H1 (cell line): ENCODE measurements around the gene BTAF1. TPM values are rescaled to one million over a fixed set of nuclear protein-coding genes. Genes with fewer than 3 reads are reported as not detected.

Experiments
- CTCF ChIA-PET: fragments of 300-600 bp; sonication (Branson Sonifier 250); formaldehyde crosslinking; loops from one replicate; lab custom pipeline; 2021; ENCODE audit not compliant: partially characterized antibody; lab: Charles Lee
- POLR2A ChIA-PET: fragments of 300-600 bp; sonication (Branson Sonifier 250); formaldehyde crosslinking; loops from one replicate; lab custom pipeline; 2021; ENCODE audit warnings: inconsistent platforms; ENCODE audit not compliant: partially characterized antibody; lab: Charles Lee
- DNase-seq, 2 experiments: peaks; one replicate each; pipeline versions ENCODE4 v3.0.0 to v3.0.0-alpha.2; 2010 to 2022; ENCODE audit warnings: low spot score in 2 of 2, low read depth in 1 of 2, mixed read lengths in 1 of 2
- FAIRE-seq: peaks from 2 replicates; lab custom pipeline; 2011; peaks lifted over from hg19 to GRCh38; lab: Jason Lieb, UNC
- H2AFZ ChIP-seq: 2 replicates; pipeline ENCODE4 v1.8.1; 2012; ENCODE audit warnings: low read length, inconsistent platforms
- H2AK5ac ChIP-seq: 2 replicates; pipeline ENCODE4 v1.6.1; 2013; ENCODE audit warnings: low read depth, low read length
- H2BK120ac ChIP-seq: replicated peaks from 2 replicates; pipeline ENCODE3; 2013; ENCODE audit warnings: low read depth, low read length, inconsistent platforms
- H2BK12ac ChIP-seq: 2 replicates; pipeline ENCODE4 v1.6.1; 2013; ENCODE audit warnings: low read depth, low read length
- H2BK15ac ChIP-seq: 2 replicates; pipeline ENCODE4 v1.6.1; 2013; ENCODE audit warnings: low read length
- H2BK20ac ChIP-seq: 2 replicates; pipeline ENCODE4 v1.6.1; 2013; ENCODE audit warnings: low read length
- H2BK5ac ChIP-seq: 2 replicates; pipeline ENCODE4 v1.6.1; 2013; ENCODE audit warnings: low read depth, low read length
- H3K14ac ChIP-seq: 2 replicates; pipeline ENCODE4 v1.6.1; 2013; ENCODE audit warnings: inconsistent platforms; ENCODE audit not compliant: insufficient read length
- H3K18ac ChIP-seq: 2 replicates; pipeline ENCODE4 v1.6.1; 2013; ENCODE audit warnings: low read length; ENCODE audit errors: extremely low read depth
- H3K23ac ChIP-seq: 2 replicates; pipeline ENCODE4 v1.6.1; 2013; ENCODE audit warnings: inconsistent platforms; ENCODE audit not compliant: insufficient read length
- H3K23me2 ChIP-seq: 2 replicates; pipeline ENCODE4 v1.6.1; 2013; ENCODE audit warnings: low read depth, low read length
- H3K27ac ChIP-seq: 2 replicates; pipeline ENCODE4 v1.6.1; 2011; ENCODE audit warnings: low read depth, low read length, inconsistent platforms
- H3K27me3 ChIP-seq, 4 experiments: replicated peaks in 1 of 4; 1 replicate in 1 of 4; 2 replicates in 3 of 4; pipeline versions ENCODE4 v1.6.1 to v1.8.1; 2011 to 2013; ENCODE audit warnings: low read length in 3 of 4, mild to moderate bottlenecking in 3 of 4, inconsistent platforms in 2 of 4, mixed read lengths in 2 of 4, moderate library complexity in 1 of 4; ENCODE audit not compliant: control insufficient read depth in 3 of 4, insufficient read depth in 3 of 4; ENCODE audit errors: extremely low read depth in 1 of 4
- H3K36me3 ChIP-seq, 4 experiments: 2 replicates each; pipeline versions ENCODE4 v1.6.1 to v1.8.1; 2011 to 2013; ENCODE audit warnings: mild to moderate bottlenecking in 4 of 4, low read length in 3 of 4, moderate library complexity in 2 of 4, control low read depth in 1 of 4, inconsistent platforms in 1 of 4; ENCODE audit not compliant: insufficient read depth in 4 of 4, control insufficient read depth in 2 of 4
- H3K4ac ChIP-seq: replicated peaks from 2 replicates; pipeline ENCODE3; 2013; ENCODE audit warnings: low read length, low read depth, mixed read lengths, inconsistent platforms; ENCODE audit not compliant: insufficient read length
- H3K4me1 ChIP-seq, 4 experiments: replicated peaks in 1 of 4; 1 replicate in 1 of 4; 2 replicates in 3 of 4; pipeline versions ENCODE4 v1.6.1 to v1.8.1; 2011 to 2013; ENCODE audit warnings: low read length in 3 of 4, inconsistent platforms in 2 of 4, mixed read lengths in 1 of 4; ENCODE audit not compliant: insufficient read depth in 4 of 4, control insufficient read depth in 3 of 4
- H3K4me2 ChIP-seq, 2 experiments: 2 replicates each; pipeline versions ENCODE4 v1.6.1 to v1.8.1; 2011 to 2013; ENCODE audit warnings: low read depth in 2 of 2, low read length in 2 of 2, control low read depth in 1 of 2, inconsistent platforms in 1 of 2, mild to moderate bottlenecking in 1 of 2; ENCODE audit not compliant: insufficient read depth in 1 of 2
- H3K4me3 ChIP-seq, 4 experiments: fragments of 200-600, 300-600 bp in 1 of 4; sonication (generic), shearing (Covaris generic), sonication (Bioruptor Twin) in 1 of 4; 2 replicates each; pipeline versions ENCODE4 v1.5.1 to v1.8.1; 2011 to 2016; ENCODE audit warnings: low read length in 4 of 4, low read depth in 3 of 4, control low read depth in 2 of 4, inconsistent platforms in 2 of 4, mild to moderate bottlenecking in 2 of 4, mixed read lengths in 1 of 4, moderate library complexity in 1 of 4; ENCODE audit not compliant: insufficient read depth in 2 of 4; ENCODE audit errors: extremely low read depth in 1 of 4
- H3K56ac ChIP-seq: replicated peaks from 2 replicates; pipeline ENCODE3; 2013; ENCODE audit warnings: low read depth, mild to moderate bottlenecking, mixed read lengths, low read length, inconsistent platforms; ENCODE audit not compliant: insufficient read length
- H3K79me1 ChIP-seq: 2 replicates; pipeline ENCODE4 v1.6.1; 2013; ENCODE audit warnings: low read depth, low read length, control low read depth
- H3K79me2 ChIP-seq, 2 experiments: 2 replicates each; pipeline versions ENCODE4 v1.6.1 to v1.8.1; 2012 to 2013; ENCODE audit warnings: low read length in 2 of 2, mild to moderate bottlenecking in 2 of 2, inconsistent platforms in 1 of 2; ENCODE audit not compliant: insufficient read depth in 2 of 2, control insufficient read depth in 1 of 2
- H3K9ac ChIP-seq, 4 experiments: replicated peaks in 1 of 4; 1 replicate in 1 of 4; 2 replicates in 3 of 4; pipeline versions ENCODE4 v1.6.1 to v1.8.1; 2011 to 2013; ENCODE audit warnings: low read depth in 3 of 4, low read length in 3 of 4, control low read depth in 2 of 4, mild to moderate bottlenecking in 2 of 4, moderate library complexity in 2 of 4, inconsistent platforms in 1 of 4; ENCODE audit errors: extremely low read depth in 1 of 4
- H3K9me3 ChIP-seq, 2 experiments: 2 replicates each; pipeline versions ENCODE4 v1.6.1 to v1.8.1; 2012 to 2013; ENCODE audit warnings: mild to moderate bottlenecking in 2 of 2, moderate library complexity in 2 of 2, control low read depth in 1 of 2, inconsistent platforms in 1 of 2, low read depth in 1 of 2, low read length in 1 of 2, mixed read lengths in 1 of 2; ENCODE audit not compliant: insufficient read depth in 2 of 2
- H4K20me1 ChIP-seq, 2 experiments: replicated peaks in 1 of 2; 2 replicates each; pipeline versions ENCODE3 to v1.8.1; 2011 to 2013; ENCODE audit warnings: inconsistent platforms in 2 of 2, low read length in 2 of 2, mild to moderate bottlenecking in 1 of 2; ENCODE audit not compliant: insufficient read depth in 2 of 2, control insufficient read depth in 1 of 2
- H4K5ac ChIP-seq: 2 replicates; pipeline ENCODE4 v1.6.1; 2013; ENCODE audit warnings: low read length, low read depth, mixed read lengths, inconsistent platforms; ENCODE audit not compliant: insufficient read length
- H4K8ac ChIP-seq: 2 replicates; pipeline ENCODE4 v1.8.0; 2013; ENCODE audit warnings: mild to moderate bottlenecking, moderate library complexity, low read length, inconsistent platforms; ENCODE audit not compliant: insufficient read depth; ENCODE audit errors: extremely low read depth
- H4K91ac ChIP-seq: replicated peaks from 2 replicates; pipeline ENCODE3; 2013; ENCODE audit warnings: low read length, mixed read lengths, inconsistent platforms; ENCODE audit not compliant: insufficient read length
- BRCA1 ChIP-seq: IDR thresholded peaks from 2 replicates; pipeline ENCODE4 v1.6.1; 2012; ENCODE audit warnings: low read depth, low read length, improper control_type of control experiment
- SIX5 ChIP-seq: IDR thresholded peaks from 2 replicates; pipeline ENCODE4 v1.6.1; 2011; ENCODE audit warnings: mild to moderate bottlenecking, low read depth, low read length
- SRF ChIP-seq: IDR thresholded peaks from 2 replicates; pipeline ENCODE4 v1.6.1; 2011; ENCODE audit warnings: mild to moderate bottlenecking, low read depth, low read length, moderate library complexity
- WGBS, 2 experiments: shearing (Covaris generic) in 1 of 2; methylation state at CpG; one replicate each; pipeline versions ENCODE4 v1.1.6 to v1.1.7; 2013 to 2015; ENCODE audit warnings: low lambda C conversion rate in 2 of 2, mixed read lengths in 2 of 2, inconsistent platforms in 1 of 2, low coverage in 1 of 2, missing lambda C conversion rate in 1 of 2; ENCODE audit not compliant: insufficient replicate concordance in 2 of 2, insufficient coverage in 1 of 2, insufficient read length in 1 of 2; ENCODE audit errors: extremely low coverage in 1 of 2, missing lambda C conversion rate in 1 of 2; 5-methylcytosine and 5-hydroxymethylcytosine counted together
- polyA plus RNA-seq, 7 experiments: library from polyadenylated mRNA; depleted of rRNA in 3 of 7; stranded (reverse) in 5 of 7; unstranded in 2 of 7; fragments of >200 nt in 5 of 7; fragments of 200-250 nt in 2 of 7; gene quantifications; 1 replicate in 5 of 7; 2 replicates in 1 of 7; 4 replicates in 1 of 7; pipeline versions ENCODE4 v1.2.1 to v1.2.3, GENCODE V29; 2011 to 2013; ENCODE audit warnings: missing spikeins in 2 of 7, mixed read lengths in 2 of 7
- total RNA-seq: library from RNA; stranded (reverse); fragmentation: NEBNext Ultra II Directional; extraction: Animal tissue kit (Norgen Biotek cat#: 25700); gene quantifications from 2 replicates; pipeline ENCODE4 v1.2.1, GENCODE V29; 2021
- TF ChIP-seq, protein P1 (sequence below): IDR thresholded peaks from 2 replicates; pipeline ENCODE4 v1.6.1; 2011; ENCODE audit warnings: low read depth, mild to moderate bottlenecking, low read length; ENCODE audit not compliant: insufficient read depth
- TF ChIP-seq, protein P2 (sequence below): IDR thresholded peaks from 2 replicates; pipeline ENCODE4 v1.6.1; 2011; ENCODE audit warnings: low read length, improper control_type of control experiment

Gene BTAF1
- total and polyA plus RNA-seq, 2 of the 8 experiments (the other 6 are each of a cell fraction or from before 2014, with no cell fraction given): 24.5 to 39.1 TPM

DNA sequence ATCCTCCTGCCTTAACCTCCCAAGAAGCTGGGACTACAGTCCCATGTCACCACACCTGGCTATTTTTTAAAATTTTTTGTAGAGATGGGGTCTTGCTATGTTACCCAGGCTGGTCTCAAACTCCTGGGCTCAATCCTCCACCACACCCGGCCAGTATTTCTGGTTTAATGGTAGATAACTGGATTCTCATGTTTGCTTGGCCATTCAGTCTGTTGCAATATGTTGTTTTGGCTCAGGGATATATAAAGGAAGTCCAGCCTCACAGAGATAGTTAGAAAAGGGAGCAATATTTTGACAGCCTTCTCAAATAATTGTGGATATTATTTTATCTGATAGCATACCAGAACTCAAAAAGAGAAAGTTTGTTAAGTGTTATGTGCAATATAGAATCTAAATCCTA lies 82.4 kb downstream of the BTAF1 start:
- Histone ChIP-seq H3K23ac (no peak overlapping the region), H3K4me3 (no peak overlapping the region), H3K27me3 (no peaks in the 10 kb centered on the region), H3K56ac (no peak overlapping the region), H2AK5ac (no peak overlapping the region), H3K4me2 (no peak overlapping the region), H3K9me3 (no peaks in the 10 kb centered on the region), H2BK5ac (no peak overlapping the region), H3K79me1 (no peaks in the 10 kb centered on the region; the same call in 1 of the 2 replicates), H3K27ac (no peak overlapping the region), H2BK20ac (no peak overlapping the region), H4K20me1 (no peaks in the 10 kb centered on the region), H2BK12ac (no peak overlapping the region), H3K4ac (no peak overlapping the region), H2AFZ (no peak overlapping the region), H3K36me3 (peaks cover 3 to 35% (median 11%) of the 10 kb centered on the region in 4 experiments; a peak in 7 of 8 replicates), H3K23me2 (no peaks in the 10 kb centered on the region), H4K91ac (no peak overlapping the region), H3K4me1 (no peaks in the 10 kb centered on the region), H4K8ac (no peak overlapping the region), H4K5ac (no peak overlapping the region), H3K18ac (no peak overlapping the region), H3K9ac (no peak overlapping the region), H3K14ac (no peak overlapping the region), H3K79me2 (no peaks in the 10 kb centered on the region), H2BK15ac (no peak overlapping the region), H2BK120ac (no peak overlapping the region)
- ChIA-PET POLR2A (interaction anchor here (0.6 kb wide), 1 partner anchor 245 kb away, joined by 3 read pairs; no protein-coding TSS in a partner anchor), CTCF (no interaction called here)
- 79% methylated on average over 1 of the region's 1 CpG; no CpG with 5 or more reads in 1 of the 2 experiments for WGBS, 2 experiments
- no peak for FAIRE-seq
- DNase-seq: no peak
- TF ChIP-seq BRCA1: no peak
- TF ChIP-seq, protein P1, sequence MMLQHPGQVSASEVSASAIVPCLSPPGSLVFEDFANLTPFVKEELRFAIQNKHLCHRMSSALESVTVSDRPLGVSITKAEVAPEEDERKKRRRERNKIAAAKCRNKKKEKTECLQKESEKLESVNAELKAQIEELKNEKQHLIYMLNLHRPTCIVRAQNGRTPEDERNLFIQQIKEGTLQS: no peak
- no peak for TF ChIP-seq SIX5
- TF ChIP-seq SRF: no peak
- TF ChIP-seq, protein P2, sequence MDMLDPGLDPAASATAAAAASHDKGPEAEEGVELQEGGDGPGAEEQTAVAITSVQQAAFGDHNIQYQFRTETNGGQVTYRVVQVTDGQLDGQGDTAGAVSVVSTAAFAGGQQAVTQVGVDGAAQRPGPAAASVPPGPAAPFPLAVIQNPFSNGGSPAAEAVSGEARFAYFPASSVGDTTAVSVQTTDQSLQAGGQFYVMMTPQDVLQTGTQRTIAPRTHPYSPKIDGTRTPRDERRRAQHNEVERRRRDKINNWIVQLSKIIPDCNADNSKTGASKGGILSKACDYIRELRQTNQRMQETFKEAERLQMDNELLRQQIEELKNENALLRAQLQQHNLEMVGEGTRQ: no peak
